Measurements from ENCODE around the gene HTR3A.

Gene HTR3A

GRCh38 chr11:113952070-113952469 is 22.8 kb upstream of the HTR3A start:
- ChIA-PET CTCF (no interaction called here), POLR2A (no interaction called here)
- no peak for TF ChIP-seq CTCF (IDR thresholded peaks at IDR 0.05; ENCODE audit: insufficient read depth, low read length, missing control alignments)
- no peak for DNase-seq (ENCODE audit: low read depth, low spot score)
- H3K4me3 ChIP-seq (ENCODE audit: low read depth, low read length), result no peak overlapping the region

- no peak for TF ChIP-seq CTCF (IDR thresholded peaks at IDR 0.05; ENCODE audit: insufficient read depth, low read length, missing control alignments)
- no peak overlapping the region for H3K4me3 ChIP-seq (ENCODE audit: low read depth, low read length)
- ChIA-PET POLR2A (no interaction called here), CTCF (no interaction called here)
- no peak for DNase-seq (ENCODE audit: low read depth, low spot score)
These were observed 22.3 kb upstream of the HTR3A start for GRCh38 chr11:113952588-113952987.

- ChIA-PET POLR2A (no interaction called here), CTCF (no interaction called here)
- no peak for DNase-seq (ENCODE audit: low read depth, low spot score)
- H3K4me3 ChIP-seq (ENCODE audit: low read depth, low read length), result no peak overlapping the region
- no peak for TF ChIP-seq CTCF (IDR thresholded peaks at IDR 0.05; ENCODE audit: insufficient read depth, low read length, missing control alignments)
These were observed 20.7 kb upstream of the HTR3A start for GRCh38 chr11:113954235-113954634.

GRCh38 chr11:113956986-113957385 is 17.9 kb upstream of the HTR3A start:
- ChIA-PET CTCF (no interaction called here), POLR2A (no interaction called here)
- H3K4me3 ChIP-seq (ENCODE audit: low read depth, low read length), result no peak overlapping the region
- DNase-seq (ENCODE audit: low read depth, low spot score), result no peak
- no peak for TF ChIP-seq CTCF (IDR thresholded peaks at IDR 0.05; ENCODE audit: insufficient read depth, low read length, missing control alignments)

DNA sequence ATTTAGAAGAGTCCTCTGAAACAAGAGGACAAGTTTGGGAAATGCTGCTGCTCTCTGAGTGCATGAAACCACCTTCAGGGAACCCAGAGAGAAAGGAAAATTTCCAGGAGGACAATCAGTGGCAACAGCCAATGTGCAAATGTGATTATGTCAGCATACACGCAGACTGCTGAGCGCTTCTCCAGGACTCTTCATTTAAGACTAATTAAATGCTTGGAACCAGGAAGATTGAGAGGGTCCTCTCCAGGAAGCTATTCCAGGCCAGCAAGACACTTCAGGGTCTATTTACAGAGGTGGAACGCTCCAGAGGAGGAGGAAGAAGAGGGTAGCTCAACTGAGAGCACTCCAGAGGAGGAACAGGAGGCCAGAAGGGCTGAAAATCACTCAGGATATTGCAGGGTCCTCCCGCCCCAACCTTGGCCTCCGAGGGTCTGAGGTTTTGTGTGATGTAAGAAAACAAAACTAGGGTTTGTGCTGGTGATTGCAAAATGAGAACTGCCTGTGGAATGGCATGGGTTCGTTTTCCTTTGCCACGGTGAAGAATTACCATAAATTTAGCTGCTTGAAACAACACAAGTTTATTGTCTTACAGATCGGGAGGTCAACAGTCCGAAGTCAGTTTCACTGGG is 14.1 kb upstream of the HTR3A start:
- no peak for TF ChIP-seq CTCF (IDR thresholded peaks at IDR 0.05; ENCODE audit: insufficient read depth, low read length, missing control alignments)
- CTCF ChIA-PET, result no interaction called here
- DNase-seq (ENCODE audit: low read depth, low spot score), result no peak
- no peak overlapping the region for H3K4me3 ChIP-seq (ENCODE audit: low read depth, low read length)
- POLR2A ChIA-PET, result no interaction called here

GRCh38 chr11:113967361-113967760 is 7.5 kb upstream of the HTR3A start:
- TF ChIP-seq CTCF (IDR thresholded peaks at IDR 0.05; ENCODE audit: insufficient read depth, low read length, missing control alignments), result no peak
- CTCF ChIA-PET, result no interaction called here
- DNase-seq (ENCODE audit: low read depth, low spot score), result no peak
- POLR2A ChIA-PET, result no interaction called here
- no peak overlapping the region for H3K4me3 ChIP-seq (ENCODE audit: low read depth, low read length)

All from AG04449 (cell line).